Fibroblast of pulmonary artery (primary cell): ENCODE results near the gene VPS37C.

Experiments
- DNase-seq: peaks from one replicate; pipeline ENCODE4 v3.0.0-alpha.2; 2010; ENCODE audit warnings: low read depth
- H3K4me3 ChIP-seq: replicated peaks from 2 replicates; pipeline ENCODE4 v1.5.1; 2011; ENCODE audit warnings: low read depth, mild to moderate bottlenecking, control low read depth, low read length, moderate library complexity
- TF ChIP-seq, protein P1 (sequence below): IDR thresholded peaks from 2 replicates; pipeline ENCODE4 v1.5.1; 2011; ENCODE audit warnings: mild to moderate bottlenecking, control low read depth, low read length, inconsistent platforms; ENCODE audit errors: missing control alignments

The VPS37C gene

DNA sequence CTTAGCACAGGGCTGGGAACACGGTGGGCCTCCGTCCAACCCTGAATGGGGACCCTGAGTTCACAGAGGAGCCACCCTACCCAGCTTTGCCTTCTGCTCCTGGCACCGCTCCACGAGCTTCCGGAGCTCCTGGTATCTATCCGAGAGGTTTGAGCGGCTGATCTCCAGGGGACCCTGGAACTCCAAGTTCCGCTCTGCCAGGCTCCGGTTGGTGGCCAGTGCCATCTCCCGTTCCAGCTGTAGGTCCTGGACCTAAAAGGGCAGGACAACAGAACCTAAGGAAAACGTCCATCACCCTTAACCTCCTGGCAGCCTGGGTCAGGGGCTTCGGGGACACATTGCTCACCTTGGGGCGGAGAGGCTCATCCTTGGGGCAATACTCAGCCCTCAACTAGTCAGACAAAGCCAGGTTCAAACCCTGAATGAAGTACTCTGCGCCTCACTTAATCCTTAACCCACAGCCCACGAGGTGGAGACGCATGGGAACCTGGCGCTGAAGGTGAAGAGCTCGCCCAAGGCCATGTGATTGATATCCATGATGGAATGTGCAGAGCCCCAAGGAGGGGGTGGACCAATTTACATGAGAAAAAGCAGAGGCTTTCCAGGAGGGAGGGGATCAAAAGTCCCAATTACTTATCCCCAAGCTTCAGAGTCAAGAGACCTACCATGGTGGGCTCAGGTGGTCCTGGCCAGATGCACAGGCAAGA lies 27.1 kb downstream of the VPS37C start:
- TF ChIP-seq, protein P1, sequence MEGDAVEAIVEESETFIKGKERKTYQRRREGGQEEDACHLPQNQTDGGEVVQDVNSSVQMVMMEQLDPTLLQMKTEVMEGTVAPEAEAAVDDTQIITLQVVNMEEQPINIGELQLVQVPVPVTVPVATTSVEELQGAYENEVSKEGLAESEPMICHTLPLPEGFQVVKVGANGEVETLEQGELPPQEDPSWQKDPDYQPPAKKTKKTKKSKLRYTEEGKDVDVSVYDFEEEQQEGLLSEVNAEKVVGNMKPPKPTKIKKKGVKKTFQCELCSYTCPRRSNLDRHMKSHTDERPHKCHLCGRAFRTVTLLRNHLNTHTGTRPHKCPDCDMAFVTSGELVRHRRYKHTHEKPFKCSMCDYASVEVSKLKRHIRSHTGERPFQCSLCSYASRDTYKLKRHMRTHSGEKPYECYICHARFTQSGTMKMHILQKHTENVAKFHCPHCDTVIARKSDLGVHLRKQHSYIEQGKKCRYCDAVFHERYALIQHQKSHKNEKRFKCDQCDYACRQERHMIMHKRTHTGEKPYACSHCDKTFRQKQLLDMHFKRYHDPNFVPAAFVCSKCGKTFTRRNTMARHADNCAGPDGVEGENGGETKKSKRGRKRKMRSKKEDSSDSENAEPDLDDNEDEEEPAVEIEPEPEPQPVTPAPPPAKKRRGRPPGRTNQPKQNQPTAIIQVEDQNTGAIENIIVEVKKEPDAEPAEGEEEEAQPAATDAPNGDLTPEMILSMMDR, result no peak
- H3K4me3 ChIP-seq, result no peak overlapping the region
- DNase-seq, result no peak

DNA sequence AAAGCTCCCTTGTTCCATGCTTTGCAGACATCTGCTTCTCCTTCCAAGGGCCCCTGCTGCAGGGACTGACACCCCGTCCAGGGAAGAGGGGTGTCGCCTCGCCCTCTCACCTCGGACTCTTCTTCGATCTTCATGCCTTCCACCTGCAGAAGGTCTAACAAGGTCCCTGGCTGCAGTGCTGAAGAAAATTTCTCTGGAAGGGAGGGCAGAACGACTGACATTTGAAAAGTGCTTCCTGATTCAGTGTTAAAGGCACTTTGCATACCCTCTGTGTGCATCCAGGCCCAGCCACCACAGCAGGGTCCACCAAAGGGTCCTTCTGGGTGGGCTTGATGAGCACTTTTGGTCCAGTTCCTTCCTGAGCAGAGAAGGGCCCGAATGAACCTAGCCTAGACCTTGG lies 28.1 kb downstream of the VPS37C start:
- H3K4me3 ChIP-seq, result no peak overlapping the region
- TF ChIP-seq, protein P1, result no peak
- no peak for DNase-seq

DNA sequence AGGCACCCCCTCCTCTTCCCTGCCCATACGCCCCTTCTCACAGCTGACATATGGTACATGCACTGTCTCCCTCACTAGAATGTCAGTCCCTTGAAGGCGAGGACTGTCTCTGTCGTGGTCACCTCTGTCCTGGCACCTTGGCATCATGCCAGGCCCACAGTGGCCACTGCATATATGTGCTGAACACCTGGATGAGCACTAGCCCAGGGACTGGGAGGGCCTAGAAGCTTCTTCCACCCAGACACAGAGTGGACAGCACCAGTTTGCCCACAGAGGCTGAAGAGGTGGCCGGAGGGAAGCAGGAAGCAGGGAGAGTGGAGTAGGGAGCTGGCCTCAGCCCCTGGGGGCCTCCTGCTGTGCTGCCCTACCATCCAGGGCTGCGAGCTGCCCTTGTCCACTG lies 28.6 kb downstream of the VPS37C start:
- TF ChIP-seq, protein P1, result no peak
- H3K4me3 ChIP-seq, result no peak overlapping the region
- DNase-seq, result no peak

DNA sequence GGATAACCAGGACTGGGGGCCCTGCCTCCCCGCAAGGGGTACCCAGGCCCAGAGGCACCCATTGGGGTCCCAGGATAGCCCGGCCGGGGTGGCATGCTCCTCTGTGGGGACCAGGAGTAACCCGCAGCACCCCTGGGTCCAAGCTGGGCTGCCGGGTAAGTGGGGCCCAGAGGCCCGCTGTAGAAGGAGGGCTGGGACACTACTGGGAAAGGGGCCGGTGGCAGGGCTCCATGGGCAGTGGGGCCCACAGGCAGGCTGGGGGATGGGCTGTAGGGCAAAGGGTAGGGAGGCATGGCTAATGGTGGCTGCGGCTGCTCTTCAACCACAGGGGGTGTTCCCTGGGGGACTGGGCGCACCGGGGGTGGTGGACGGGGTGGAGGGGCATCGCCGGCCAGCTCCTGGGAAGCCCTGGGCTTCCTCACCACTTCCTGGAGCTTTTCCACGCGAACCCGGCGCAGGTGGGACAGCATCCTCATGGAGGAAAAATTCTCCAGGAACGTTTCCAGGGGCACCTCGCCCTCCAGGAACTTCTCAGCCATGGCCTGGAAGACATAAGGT lies 29.1 kb downstream of the VPS37C start:
- DNase-seq, result no peak
- H3K4me3 ChIP-seq, result no peak overlapping the region
- TF ChIP-seq, protein P1, result no peak

DNA sequence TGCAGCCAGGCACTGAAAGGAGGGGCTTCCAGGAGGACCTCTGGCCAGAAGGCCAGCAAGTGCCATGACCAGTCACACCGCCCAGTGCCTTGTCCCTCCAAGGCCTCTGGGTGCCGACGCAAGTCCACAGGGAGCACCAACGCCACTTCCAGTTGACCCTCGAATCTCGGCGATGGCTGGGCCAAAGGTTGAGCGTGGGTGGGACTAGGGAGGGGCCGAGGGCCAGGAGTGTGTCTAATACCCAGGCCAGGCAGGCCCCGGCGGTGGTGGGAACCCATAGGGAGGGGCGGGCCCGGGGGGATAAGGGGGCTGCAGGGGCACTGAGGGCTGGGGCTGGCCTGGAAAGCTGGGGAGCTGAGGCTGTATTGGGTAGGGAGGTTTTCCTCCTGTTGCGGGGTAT lies 29.6 kb downstream of the VPS37C start:
- H3K4me3 ChIP-seq, result no peak overlapping the region
- TF ChIP-seq, protein P1, result no peak
- DNase-seq, result no peak

DNA sequence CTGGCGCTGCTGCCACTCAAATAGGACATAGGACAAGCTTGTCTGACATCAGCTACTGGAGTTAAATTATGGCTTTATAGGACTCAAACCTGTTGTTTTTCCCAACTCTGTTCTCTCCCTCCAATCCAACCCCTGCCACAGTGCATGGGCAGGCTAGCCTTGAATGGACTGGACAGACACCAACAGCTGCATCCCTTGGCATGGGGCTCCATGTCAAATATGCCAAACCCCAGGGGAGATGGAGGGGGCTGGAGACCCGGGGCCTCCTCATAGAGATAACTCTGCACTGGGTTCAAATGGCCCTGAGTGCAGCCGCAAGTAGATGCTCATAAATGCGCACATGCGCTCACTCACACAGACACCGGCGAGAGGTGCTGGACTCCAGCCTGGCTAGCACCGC lies 30.0 kb downstream of the VPS37C start:
- TF ChIP-seq, protein P1, result no peak
- H3K4me3 ChIP-seq, result no peak overlapping the region
- DNase-seq, result no peak
